ENCODE results near the gene MTIF3. TPM values are rescaled to one million over a fixed set of nuclear protein-coding genes. Genes with fewer than 3 reads are reported as not detected.

Gene MTIF3
- total RNA-seq, 1 donor from 2014 or later, result 41.6 TPM

DNA sequence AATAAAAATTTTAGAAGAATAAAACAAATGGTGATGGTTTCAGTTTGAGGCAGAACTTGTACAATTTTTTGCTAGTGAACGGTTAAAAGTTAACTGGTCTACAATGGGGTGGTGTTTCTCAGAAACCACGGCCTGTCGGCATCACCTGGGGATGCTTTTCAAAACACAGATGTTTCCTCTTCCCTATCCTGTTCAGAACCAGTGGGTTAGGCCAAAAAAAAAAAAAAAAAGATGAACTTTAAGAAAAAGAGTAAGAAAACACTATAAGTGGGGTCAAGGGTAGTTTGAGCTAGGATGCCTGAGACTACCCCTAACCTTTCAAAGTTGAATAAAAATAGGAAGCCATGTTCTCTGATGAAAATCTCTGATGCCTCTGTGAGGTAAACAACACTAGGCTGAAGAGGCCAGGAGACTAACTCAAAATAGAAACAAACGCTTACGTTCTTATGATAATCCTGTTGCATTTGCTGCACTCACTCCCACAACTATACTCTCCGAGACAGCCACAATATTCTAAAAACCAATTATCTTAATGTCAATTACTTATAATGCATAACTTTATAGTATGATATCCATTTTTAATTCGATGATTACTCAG is 3.3 kb downstream of the MTIF3 start:
- H3K27me3 Mint-ChIP-seq (ENCODE audit: unreplicated experiment), result peaks cover 2% of the 10 kb centered on the region
- no peak for DNase-seq (ENCODE audit: extremely low spot score, unreplicated experiment)
- H3K4me3 Mint-ChIP-seq (ENCODE audit: unreplicated experiment), result no peak overlapping the region
- peaks cover 8% of the 10 kb centered on the region for H3K36me3 Mint-ChIP-seq (ENCODE audit: unreplicated experiment)
- no peaks in the 10 kb centered on the region for H3K9me3 Mint-ChIP-seq (ENCODE audit: unreplicated experiment)
- H3K27ac Mint-ChIP-seq (ENCODE audit: unreplicated experiment), result no peak overlapping the region
- TF ChIP-seq CTCF (IDR thresholded peaks at IDR 0.05), result no peak
- peaks cover 15% of the 10 kb centered on the region for H3K4me1 Mint-ChIP-seq (ENCODE audit: unreplicated experiment)

DNA sequence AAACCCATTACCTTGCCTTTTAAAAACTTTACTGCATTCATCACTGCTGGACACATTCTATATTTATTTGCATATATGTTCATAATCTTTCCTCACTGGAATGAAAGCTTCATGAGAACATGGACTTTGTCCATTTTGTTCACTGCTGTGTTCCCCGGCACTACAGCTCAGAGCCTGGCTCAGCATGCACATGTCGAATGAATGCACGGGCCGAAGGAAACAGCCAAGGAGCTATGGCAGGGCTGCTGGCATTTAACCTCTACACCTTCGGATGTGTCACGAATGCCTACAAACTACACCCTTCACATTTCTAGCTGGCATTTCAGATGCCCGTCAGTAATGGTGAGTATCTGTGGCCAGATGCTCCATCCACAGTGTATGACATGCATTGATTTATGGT is 7.6 kb downstream of the MTIF3 start:
- H3K36me3 Mint-ChIP-seq (ENCODE audit: unreplicated experiment), result peaks cover 25% of the 10 kb centered on the region
- H3K27me3 Mint-ChIP-seq (ENCODE audit: unreplicated experiment), result no peaks in the 10 kb centered on the region
- no peak for TF ChIP-seq CTCF (IDR thresholded peaks at IDR 0.05)
- H3K27ac Mint-ChIP-seq (ENCODE audit: unreplicated experiment), result no peak overlapping the region
- H3K4me1 Mint-ChIP-seq (ENCODE audit: unreplicated experiment), result no peaks in the 10 kb centered on the region
- no peak for DNase-seq (ENCODE audit: extremely low spot score, unreplicated experiment)
- no peak overlapping the region for H3K4me3 Mint-ChIP-seq (ENCODE audit: unreplicated experiment)
- H3K9me3 Mint-ChIP-seq (ENCODE audit: unreplicated experiment), result no peaks in the 10 kb centered on the region

DNA sequence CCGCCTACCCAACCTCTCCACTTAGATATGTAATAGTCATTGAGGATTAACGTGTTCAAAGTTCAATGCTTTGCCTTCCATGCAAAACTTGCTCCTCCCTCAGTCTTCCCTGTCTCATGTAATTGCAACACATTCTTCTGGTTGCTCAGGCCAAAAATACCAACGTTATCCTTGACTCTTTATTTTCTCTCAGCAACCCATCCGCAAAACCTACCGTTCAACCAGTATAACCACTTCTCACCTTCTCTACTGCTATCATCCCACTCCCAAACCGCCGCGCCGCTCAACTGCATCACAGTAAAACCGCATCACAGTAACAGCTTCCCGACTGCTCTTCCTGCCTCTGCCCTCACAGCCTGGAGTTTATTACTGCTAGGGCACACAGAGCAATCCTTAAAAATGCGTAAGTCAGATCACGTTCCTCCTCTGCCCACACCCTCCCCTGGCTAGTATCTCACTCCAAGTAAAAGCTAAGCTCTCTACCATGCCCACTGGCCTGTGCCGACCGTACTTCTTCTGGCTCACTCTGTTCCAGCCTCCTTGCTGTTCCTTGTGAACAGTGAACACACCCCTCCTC is 8.2 kb downstream of the MTIF3 start:
- no peaks in the 10 kb centered on the region for H3K4me1 Mint-ChIP-seq (ENCODE audit: unreplicated experiment)
- peaks cover 29% of the 10 kb centered on the region for H3K36me3 Mint-ChIP-seq (ENCODE audit: unreplicated experiment)
- H3K27ac Mint-ChIP-seq (ENCODE audit: unreplicated experiment), result no peak overlapping the region
- no peak overlapping the region for H3K4me3 Mint-ChIP-seq (ENCODE audit: unreplicated experiment)
- no peaks in the 10 kb centered on the region for H3K9me3 Mint-ChIP-seq (ENCODE audit: unreplicated experiment)
- no peak for TF ChIP-seq CTCF (IDR thresholded peaks at IDR 0.05)
- DNase-seq (ENCODE audit: extremely low spot score, unreplicated experiment), result no peak
- H3K27me3 Mint-ChIP-seq (ENCODE audit: unreplicated experiment), result no peaks in the 10 kb centered on the region

DNA sequence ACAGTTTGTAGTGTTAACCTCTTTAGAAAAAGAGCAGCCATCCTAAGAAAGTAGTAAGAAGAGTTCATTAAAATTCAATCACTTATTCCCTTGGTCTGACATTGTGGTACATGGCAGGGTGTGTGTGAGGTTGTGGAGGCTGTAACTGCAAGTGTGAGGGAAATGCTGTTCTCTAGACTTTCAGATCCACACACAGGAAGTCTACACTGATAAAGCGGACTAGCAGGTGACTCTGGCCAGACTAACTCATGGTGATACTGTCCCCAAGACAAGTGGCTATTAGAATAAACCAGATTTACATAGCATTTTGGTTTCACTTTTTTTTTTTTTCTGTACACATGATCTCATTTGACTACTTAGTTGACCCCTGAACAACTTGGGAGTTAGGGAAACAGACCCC is 10.0 kb downstream of the MTIF3 start:
- Mint-ChIP-seq H3K9me3 (ENCODE audit: unreplicated experiment) (no peaks in the 10 kb centered on the region), H3K27ac (ENCODE audit: unreplicated experiment) (no peak overlapping the region), H3K4me1 (ENCODE audit: unreplicated experiment) (no peaks in the 10 kb centered on the region), H3K4me3 (ENCODE audit: unreplicated experiment) (no peak overlapping the region), H3K36me3 (ENCODE audit: unreplicated experiment) (peaks cover 38% of the 10 kb centered on the region), H3K27me3 (ENCODE audit: unreplicated experiment) (no peaks in the 10 kb centered on the region)
- no peak for TF ChIP-seq CTCF (IDR thresholded peaks at IDR 0.05)
- no peak for DNase-seq (ENCODE audit: extremely low spot score, unreplicated experiment)

DNA sequence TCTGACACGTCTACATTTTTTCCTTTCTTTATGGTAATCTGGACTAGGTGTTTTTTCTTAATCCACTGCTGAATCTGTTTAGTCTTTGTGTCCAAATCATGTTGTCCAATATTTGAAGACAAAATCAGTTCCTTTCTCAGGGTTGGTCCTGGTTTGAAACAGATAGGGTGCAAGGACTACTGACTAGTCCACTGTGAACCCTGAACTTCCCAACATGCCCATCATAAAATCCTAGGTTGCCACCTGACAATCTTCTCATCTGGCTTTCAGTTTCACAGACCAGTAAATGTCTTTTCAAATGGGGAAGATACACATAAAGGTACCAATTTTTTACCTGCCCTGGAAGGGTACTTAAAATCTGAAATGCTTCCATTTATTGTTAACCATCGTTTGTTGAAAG is 13.2 kb downstream of the MTIF3 start:
- Mint-ChIP-seq H3K27ac (ENCODE audit: unreplicated experiment) (no peak overlapping the region), H3K36me3 (ENCODE audit: unreplicated experiment) (peaks cover 50% of the 10 kb centered on the region), H3K9me3 (ENCODE audit: unreplicated experiment) (no peaks in the 10 kb centered on the region), H3K27me3 (ENCODE audit: unreplicated experiment) (no peaks in the 10 kb centered on the region), H3K4me1 (ENCODE audit: unreplicated experiment) (no peaks in the 10 kb centered on the region), H3K4me3 (ENCODE audit: unreplicated experiment) (no peak overlapping the region)
- no peak for DNase-seq (ENCODE audit: extremely low spot score, unreplicated experiment)
- no peak for TF ChIP-seq CTCF (IDR thresholded peaks at IDR 0.05)

Measured in osteocyte (in vitro differentiated cells).